HG03196 (cell line): ENCODE results near the gene CA12.
"Not testable (repeated sequence)": the region's sequence is repeated elsewhere in the genome, so short reads cannot be mapped to it uniquely, and the experiment has no call there.

ENCODE experiments used
- ATAC-seq: cut with Tn5 transposase; IDR thresholded peaks from one replicate; pipeline ENCODE4 v1.9.1; 2021; ENCODE audit not compliant: unreplicated experiment

The CA12 gene

DNA sequence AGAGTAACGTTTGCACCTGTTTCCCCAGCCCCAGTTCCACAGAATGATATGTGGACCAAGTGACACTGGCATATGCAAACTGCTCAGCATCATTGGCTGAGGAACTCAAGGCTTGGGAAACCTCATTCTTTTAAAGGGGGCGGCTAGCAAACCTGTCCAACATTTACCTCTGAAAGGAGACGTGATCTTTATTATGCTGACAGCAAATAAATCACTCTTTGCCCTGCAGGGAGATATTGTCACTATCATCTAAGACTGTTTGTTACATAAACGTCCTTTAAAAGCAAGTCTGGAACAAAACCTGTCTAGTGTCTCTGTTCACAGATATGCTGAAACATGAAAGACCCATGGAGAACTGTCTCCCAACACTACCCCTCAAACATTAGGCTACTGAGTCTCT, 21.5 kb downstream of the CA12 start:
- no peak for ATAC-seq

DNA sequence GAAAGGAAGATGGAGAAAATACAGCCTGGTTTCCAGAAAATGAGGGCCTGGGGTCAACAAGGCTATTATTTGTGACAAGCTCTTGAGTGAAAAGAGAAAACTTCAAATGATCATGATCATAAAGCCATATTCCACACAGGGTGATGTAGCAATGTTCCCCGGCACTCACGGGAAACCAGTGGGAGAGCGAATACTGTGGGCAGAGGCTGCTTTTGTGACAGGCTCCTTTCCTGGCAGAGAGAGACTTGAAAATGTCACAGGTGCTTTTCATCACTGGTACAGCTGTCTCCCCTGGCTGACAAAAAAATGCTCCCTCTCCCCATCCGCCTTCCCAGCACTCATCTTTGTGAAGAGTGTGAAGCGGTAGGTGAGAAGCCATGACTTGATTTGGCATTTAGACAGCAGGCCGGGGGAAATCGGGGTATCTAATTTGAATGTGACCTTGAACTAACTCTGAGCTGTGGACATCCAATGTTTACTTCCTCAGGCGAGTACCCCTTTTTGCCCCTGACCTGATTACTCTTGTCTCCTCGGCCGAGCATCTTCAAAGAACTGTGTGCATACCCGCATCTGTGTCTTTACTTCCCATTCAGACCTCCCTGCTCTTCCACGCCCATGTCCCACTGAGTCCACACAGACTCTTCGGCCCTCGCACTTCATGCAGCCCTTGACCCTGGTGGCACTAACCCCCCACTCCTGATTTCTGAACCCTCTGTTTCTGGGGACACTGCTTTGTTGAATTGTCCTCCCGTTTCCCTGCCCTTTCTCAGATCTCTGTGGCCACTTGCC, 23.2 kb downstream of the CA12 start:
- ATAC-seq, result no peak

- ATAC-seq, result no peak
Measured at GRCh38 chr15:63357731-63358130, 23.9 kb downstream of the CA12 start.

DNA sequence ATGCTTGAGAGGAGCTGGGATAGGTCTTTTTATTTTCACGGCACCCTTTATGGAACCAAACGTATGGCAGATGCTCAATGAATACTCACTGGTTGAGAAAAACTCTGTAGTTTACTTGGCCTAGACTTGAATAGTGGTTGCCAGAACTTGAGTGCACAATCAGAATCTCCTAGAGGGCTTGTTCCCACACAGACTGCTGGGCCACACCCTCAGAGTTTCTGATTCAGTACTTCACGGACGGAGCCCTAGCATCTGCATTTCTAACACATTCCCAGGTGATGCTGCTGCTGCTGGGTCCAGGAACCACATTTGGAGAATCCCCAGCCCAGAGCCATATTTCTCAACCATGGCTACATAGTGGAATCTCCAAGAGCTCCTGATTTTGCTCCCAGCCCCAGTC, 24.6 kb downstream of the CA12 start:
- ATAC-seq, result no peak

DNA sequence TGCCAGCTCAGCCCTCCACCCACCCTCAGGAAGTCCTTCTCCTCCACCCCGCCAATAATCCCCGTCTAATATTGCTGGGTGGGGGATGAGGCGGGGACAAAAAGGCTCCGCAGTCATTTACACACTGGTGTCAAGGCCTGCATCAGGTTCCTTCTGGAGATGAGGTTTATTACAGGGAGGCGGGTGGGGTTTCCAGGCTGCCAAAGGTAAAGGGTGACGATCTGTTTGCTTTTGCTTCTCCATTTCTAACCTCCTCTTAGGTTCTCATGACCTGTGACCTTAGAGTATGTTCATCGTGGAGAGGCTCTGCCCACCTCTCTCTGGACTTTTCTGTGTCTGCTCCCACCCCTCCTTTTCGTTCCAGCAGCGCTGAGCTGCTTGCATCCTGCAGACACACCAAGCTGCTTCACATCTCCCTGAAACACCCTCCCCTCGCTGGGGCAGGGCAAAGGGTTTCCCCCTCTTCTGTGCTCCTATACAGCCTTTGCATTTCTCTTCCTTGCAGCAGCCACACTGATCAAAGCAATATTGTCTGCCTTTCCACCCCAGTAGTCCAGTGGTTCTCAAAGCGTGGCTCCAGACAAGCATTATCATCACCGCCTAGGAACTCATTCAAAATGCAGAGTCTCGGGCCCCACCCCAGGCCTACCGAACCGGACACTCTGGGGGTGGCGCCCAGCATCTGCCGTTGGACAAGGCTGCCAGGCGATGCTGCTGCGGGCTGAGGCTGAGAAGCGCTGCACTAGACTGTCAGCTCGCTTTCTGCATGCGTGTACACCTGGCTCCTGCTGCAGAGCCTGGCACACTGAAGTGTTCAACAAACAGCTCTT, 26.6 kb downstream of the CA12 start:
- no peak for ATAC-seq

DNA sequence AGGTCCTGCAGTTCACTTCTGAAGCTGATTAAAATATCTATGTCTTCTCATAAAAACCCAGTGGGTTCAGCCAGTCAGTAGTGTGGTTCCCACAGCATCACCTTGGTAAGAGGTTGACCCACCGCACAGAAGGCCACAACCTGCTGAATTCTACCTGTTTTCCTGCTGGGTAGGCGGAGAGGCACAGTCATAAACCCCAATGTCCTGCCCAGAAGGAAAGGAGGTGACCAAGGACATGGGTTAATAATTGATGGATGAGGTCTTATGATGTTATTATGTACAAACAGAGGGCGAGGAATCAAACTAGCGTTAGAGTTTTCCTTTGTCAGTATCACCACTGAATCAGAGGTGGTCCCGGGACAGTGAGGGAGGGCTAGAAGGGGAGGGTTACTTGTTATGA, 27.8 kb downstream of the CA12 start:
- ATAC-seq, result no peak

GRCh38 chr15:63353261-63353660, 28.4 kb downstream of the CA12 start:
- ATAC-seq, result no peak

GRCh38 chr15:63352808-63353207, 28.8 kb downstream of the CA12 start:
- no peak for ATAC-seq

GRCh38 chr15:63351170-63351569, 30.5 kb downstream of the CA12 start:
- no peak for ATAC-seq

DNA sequence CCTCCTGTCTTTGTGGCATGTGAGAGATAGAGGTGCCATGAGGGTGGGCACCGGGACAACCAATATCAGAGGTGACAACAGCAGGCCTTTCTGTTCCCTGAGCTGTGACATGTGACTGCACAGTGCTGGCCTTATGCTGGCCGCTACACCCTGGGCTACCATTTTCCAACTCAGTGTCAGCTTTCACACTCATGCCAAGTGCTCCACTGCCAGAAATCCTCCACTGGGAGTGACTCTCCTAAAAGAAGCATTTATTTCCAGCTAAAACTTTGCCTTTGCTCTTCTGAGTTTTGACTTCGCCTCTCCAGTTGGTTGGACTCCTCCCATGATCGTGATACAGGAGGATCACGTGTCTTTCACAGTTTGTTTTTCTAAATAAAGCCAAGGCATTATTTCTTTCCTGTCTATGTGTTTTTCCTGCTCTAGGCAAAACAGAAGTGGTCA, 31.4 kb downstream of the CA12 start:
- no peak for ATAC-seq

GRCh38 chr15:63349621-63350020, 32.0 kb downstream of the CA12 start:
- ATAC-seq, result no peak

DNA sequence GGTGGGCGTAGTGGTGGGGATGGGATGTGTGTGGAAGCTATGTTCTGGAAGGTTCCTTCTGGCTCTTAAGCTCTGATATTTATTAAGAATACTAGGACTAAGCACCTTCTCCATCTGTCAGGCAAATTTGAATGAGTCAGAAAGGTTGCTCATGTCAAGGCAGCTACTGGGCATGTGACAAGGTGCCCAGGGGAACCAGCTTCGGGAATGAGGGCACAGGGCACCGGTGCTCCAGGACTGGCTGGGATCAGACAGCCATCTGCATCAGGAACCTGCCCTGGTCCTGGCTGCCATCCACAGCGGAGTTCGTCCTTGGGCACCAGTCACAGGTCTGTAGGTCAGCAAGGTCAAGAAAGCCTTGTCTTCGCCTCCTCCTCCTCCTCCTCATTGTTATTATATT, 32.5 kb downstream of the CA12 start:
- ATAC-seq, result no peak

DNA sequence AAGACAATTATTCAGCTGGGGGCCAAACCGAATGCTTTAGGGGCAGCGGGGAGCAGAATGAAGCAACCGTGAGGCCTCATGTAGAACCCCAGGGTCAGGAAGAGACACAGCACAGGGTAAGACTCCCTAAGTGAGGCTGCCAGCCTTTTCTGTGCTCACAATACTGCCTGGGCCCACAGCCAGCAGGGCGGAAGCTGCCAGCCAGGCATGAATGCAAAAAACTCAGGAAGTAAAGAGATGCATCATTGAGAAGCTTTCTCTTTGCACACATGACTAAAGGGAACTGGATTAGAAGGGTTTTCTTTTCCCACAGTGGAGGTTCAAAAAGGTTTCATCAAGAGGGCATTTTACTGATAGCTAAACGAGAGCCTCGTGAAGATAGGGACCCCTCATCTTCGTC, 33.3 kb downstream of the CA12 start:
- ATAC-seq, result no peak

DNA sequence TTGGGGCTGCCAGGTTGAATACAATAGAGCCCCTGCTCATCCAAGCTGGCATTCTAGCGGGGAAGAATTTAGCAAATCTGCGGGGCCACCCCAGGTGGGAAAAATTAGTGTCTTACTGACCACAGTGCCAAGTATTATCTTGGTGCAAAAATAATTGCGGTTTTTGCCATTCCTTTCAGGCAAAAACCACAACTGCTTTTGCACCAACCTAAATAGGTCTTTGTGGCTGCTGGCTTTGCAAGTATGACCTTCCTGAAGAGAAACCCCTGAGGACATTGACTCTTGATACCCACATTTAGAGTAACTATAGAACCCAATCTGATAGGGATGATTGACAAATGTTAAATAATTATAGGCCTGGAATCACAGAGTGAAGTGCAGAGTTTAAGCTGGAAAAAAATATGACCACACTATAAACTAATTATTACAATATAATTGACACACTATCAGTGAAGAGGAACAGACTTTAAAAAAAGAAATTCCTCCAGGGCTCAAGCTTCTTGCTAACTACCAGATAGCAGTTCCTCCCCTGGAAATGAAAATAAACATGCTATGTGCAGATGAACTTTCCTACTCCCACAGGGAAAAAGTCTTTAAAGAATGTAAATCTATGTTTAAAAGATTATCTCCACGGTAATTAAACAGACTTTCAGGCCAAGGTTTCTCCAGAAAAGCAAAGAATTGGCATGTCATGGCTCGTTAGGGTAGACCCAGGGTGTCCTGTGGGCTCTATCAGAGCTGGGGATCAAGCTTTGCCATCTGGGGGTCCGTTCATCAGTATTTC, 34.4 kb downstream of the CA12 start:
- ATAC-seq, result no peak

DNA sequence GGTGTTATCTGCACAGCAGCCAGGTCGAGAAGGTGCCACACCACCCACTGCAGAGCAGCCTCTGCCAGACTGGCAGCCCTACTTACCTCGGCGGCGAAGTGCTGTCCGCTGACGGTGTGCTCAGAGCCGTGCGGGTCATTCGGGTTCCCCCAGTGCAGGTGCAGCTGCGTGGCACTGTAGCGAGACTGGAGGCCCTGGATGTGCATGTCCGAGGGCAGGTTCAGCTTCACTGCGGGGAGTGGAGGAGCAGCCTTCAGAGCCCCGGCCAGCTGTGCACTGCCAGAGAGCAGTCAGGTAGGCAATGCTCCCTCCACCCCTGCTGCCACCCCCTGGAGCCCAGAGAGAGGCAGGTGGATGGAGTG, 36.3 kb downstream of the CA12 start:
- ATAC-seq, result no peak

- no peak for ATAC-seq
Measured at GRCh38 chr15:63344731-63345390, 36.8 kb downstream of the CA12 start.

DNA sequence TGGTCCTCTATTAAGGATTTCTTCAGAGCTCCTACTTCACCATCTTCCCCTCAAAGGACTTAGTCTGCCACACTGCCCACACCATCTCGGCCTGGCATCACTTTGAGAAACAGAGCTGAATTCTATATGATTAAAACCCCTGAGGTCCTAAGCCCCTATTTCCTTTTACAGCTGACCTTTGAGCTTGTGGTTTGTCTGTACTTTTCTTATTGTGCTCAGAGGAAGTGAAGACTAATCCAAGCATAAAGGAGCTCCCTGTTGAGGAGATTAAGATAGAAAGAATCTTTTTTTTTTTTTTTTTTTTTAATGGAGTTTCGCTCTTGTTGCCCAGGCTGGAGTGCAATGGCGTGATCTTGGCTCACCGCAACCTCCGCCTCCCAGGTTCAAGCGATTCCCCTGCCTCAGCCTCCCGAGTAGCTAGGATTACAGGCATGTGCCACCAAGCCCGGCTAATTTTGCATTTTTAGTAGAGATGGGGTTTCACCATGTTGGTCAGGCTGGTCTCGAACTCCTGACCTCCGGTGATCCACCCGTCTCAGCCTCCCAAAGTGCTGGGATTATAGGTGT, 38.6 kb downstream of the CA12 start:
- ATAC-seq, result not testable (repeated sequence)

DNA sequence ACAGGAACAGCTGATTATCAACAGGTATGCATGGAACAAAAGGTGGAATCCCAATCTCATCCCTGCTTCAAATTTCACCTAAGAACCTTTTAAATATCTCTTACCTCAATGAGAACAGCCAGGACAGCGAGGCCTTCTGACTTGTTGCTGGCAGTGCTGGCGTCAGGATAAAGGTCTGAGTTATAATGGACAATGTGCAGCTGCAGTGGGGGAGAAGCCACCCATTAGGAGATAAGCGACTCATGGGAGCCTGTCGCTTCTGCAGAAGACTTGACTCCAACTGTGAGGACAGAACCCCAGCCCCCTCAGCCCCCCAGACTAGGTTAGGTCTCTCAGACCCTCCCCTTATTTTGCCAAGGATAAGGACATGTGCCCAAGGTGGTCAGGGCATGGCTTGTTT, 39.7 kb downstream of the CA12 start:
- ATAC-seq, result no peak

DNA sequence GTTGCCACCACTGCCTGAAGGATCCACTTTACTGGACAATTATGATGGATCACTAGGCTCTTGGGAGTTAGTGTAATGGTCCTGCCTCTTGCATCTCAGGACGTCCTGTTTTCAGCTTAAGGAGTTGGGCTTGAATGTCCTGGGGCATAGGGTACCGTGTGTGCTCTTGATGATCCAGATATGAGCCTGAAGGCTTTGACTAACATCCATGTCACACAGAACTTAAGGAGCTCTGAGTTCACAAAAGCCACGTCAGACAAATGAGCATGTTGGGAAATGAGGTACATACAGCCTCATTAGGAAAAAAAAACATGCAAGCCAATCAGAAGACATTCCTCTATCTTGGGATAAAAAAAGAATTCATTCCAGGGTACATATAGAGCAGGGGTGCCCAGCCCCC, 40.8 kb downstream of the CA12 start:
- no peak for ATAC-seq

- ATAC-seq, result no peak
Measured at GRCh38 chr15:63340353-63340752, 41.3 kb downstream of the CA12 start.

- no peak for ATAC-seq
Measured at GRCh38 chr15:63339836-63340235, 41.8 kb downstream of the CA12 start.
